Measurements from ENCODE around the gene ZNF536. TPM values are rescaled to one million over a fixed set of nuclear protein-coding genes. Genes with fewer than 3 reads are reported as not detected.

ZNF536 gene
- total RNA-seq, 1 experiment from 2014 or later, result 0.05 TPM

GRCh38 chr19:30446850-30447552, 74.8 kb downstream of the ZNF536 start:
- Histone ChIP-seq H3K4me1 (ENCODE audit: control insufficient read depth, insufficient read depth, low read length) (no peaks in the 10 kb centered on the region), H3K27ac (ENCODE audit: low read length) (no peak overlapping the region), H3K9me3 (ENCODE audit: control insufficient read depth, insufficient read depth, low read depth, low read length) (no peaks in the 10 kb centered on the region), H3K27me3 (ENCODE audit: control insufficient read depth, insufficient read depth, low read length) (peaks cover 31% of the 10 kb centered on the region), H3K36me3 (ENCODE audit: control insufficient read depth, insufficient read depth, low read length) (no peaks in the 10 kb centered on the region), H3K4me3 (ENCODE audit: low read depth in 2 of 2, low read length in 2 of 2) (no peak overlapping the region)
- intact Hi-C loops (cut with micrococcal nuclease; ENCODE audit: unreplicated experiment) (no loop called here), in situ Hi-C loops (cut with HindIII; ENCODE audit: low pct_unique_long_range_greater_than_20kb, low sequenced_read_pairs) (no loop called here)
- BruUV-seq (replicated peaks), result no TSS peak
- no peak for DNase-seq (ENCODE audit: low read depth, low spot score)
- ATAC-seq, result no peak
- POLR2A ChIA-PET, result interaction anchor here (0.7 kb wide), 1 partner anchor 1561 kb away, joined by 4 read pairs; no protein-coding TSS in a partner anchor
- CTCF ChIA-PET, result no interaction called here
- TF ChIP-seq CTCF (IDR thresholded peaks at IDR 0.05), result no peak
- TF ChIP-seq SIN3A (IDR thresholded peaks at IDR 0.05; ENCODE audit: borderline replicate concordance, insufficient read depth, low read depth, low read length), result no peak
- TF ChIP-seq POLR2AphosphoS5 (IDR thresholded peaks at IDR 0.05; ENCODE audit: low read depth, low read length), result no peak
- TF ChIP-seq REST (IDR thresholded peaks at IDR 0.05; ENCODE audit: insufficient read depth in 1 of 2, low read depth in 2 of 2, low read length in 1 of 2), result no peak
- TF ChIP-seq TCF7L2 (IDR thresholded peaks at IDR 0.05; ENCODE audit: low read depth, low read length), result no peak

GRCh38 chr19:30447553-30447870, 75.3 kb downstream of the ZNF536 start:
- BruUV-seq (replicated peaks), result no TSS peak
- no peak for ATAC-seq
- Histone ChIP-seq H3K36me3 (ENCODE audit: control insufficient read depth, insufficient read depth, low read length) (no peaks in the 10 kb centered on the region), H3K4me3 (ENCODE audit: low read depth in 2 of 2, low read length in 2 of 2) (no peak overlapping the region), H3K9me3 (ENCODE audit: control insufficient read depth, insufficient read depth, low read depth, low read length) (no peaks in the 10 kb centered on the region), H3K27ac (ENCODE audit: low read length) (no peak overlapping the region), H3K4me1 (ENCODE audit: control insufficient read depth, insufficient read depth, low read length) (no peaks in the 10 kb centered on the region), H3K27me3 (ENCODE audit: control insufficient read depth, insufficient read depth, low read length) (peaks cover 29% of the 10 kb centered on the region)
- POLR2A ChIA-PET, result interaction anchor here (0.7 kb wide), 1 partner anchor 1561 kb away, joined by 4 read pairs; no protein-coding TSS in a partner anchor
- in situ Hi-C loops (cut with HindIII; ENCODE audit: low pct_unique_long_range_greater_than_20kb, low sequenced_read_pairs), result no loop called here
- intact Hi-C loops (cut with micrococcal nuclease; ENCODE audit: unreplicated experiment), result no loop called here
- CTCF ChIA-PET, result no interaction called here
- no peak for DNase-seq (ENCODE audit: low read depth, low spot score)
- TF ChIP-seq CTCF (IDR thresholded peaks at IDR 0.05), result no peak
- no peak for TF ChIP-seq REST (IDR thresholded peaks at IDR 0.05; ENCODE audit: insufficient read depth in 1 of 2, low read depth in 2 of 2, low read length in 1 of 2)
